Measurements from ENCODE around the gene RHBDL2.
"Not testable (repeated sequence)": the region's sequence is repeated elsewhere in the genome, so short reads cannot be mapped to it uniquely, and the experiment has no call there.

The RHBDL2 gene

GRCh38 chr1:38914908-38915307 is 26.7 kb downstream of the RHBDL2 start:
- not testable (repeated sequence) for H3K4me3 ChIP-seq (ENCODE audit: low read depth, low read length); H3K27ac ChIP-seq (ENCODE audit: low read depth, low read length); H3K27me3 ChIP-seq (ENCODE audit: insufficient read depth, low read length); H3K79me2 ChIP-seq (ENCODE audit: control insufficient read depth, insufficient read depth, low read length, unreplicated experiment); H3K36me3 ChIP-seq (ENCODE audit: insufficient read depth, low read length); H3K4me1 ChIP-seq (ENCODE audit: control insufficient read depth, insufficient read depth, low read length, unreplicated experiment); H2AFZ ChIP-seq (ENCODE audit: low read length, unreplicated experiment)

GRCh38 chr1:38908821-38909220 is 32.8 kb downstream of the RHBDL2 start:
- H3K27ac ChIP-seq (ENCODE audit: low read depth, low read length): no peak overlapping the region
- no peaks in the 10 kb centered on the region for H3K27me3 ChIP-seq (ENCODE audit: insufficient read depth, low read length)
- H3K4me3 ChIP-seq (ENCODE audit: low read depth, low read length): no peak overlapping the region
- H3K4me1 ChIP-seq (ENCODE audit: control insufficient read depth, insufficient read depth, low read length, unreplicated experiment): no peaks in the 10 kb centered on the region
- peaks cover 3% of the 10 kb centered on the region; the same call in 1 of the 2 replicates for H3K36me3 ChIP-seq (ENCODE audit: insufficient read depth, low read length)
- no peaks in the 10 kb centered on the region for H3K79me2 ChIP-seq (ENCODE audit: control insufficient read depth, insufficient read depth, low read length, unreplicated experiment)
- no peak overlapping the region for H2AFZ ChIP-seq (ENCODE audit: low read length, unreplicated experiment)

- Histone ChIP-seq H3K4me3 (ENCODE audit: low read depth, low read length) (no peak overlapping the region), H3K27me3 (ENCODE audit: insufficient read depth, low read length) (no peaks in the 10 kb centered on the region), H3K36me3 (ENCODE audit: insufficient read depth, low read length) (peaks cover under 1% of the 10 kb centered on the region; the same call in 1 of the 2 replicates), H3K4me1 (ENCODE audit: control insufficient read depth, insufficient read depth, low read length, unreplicated experiment) (no peaks in the 10 kb centered on the region), H2AFZ (ENCODE audit: low read length, unreplicated experiment) (no peak overlapping the region), H3K79me2 (ENCODE audit: control insufficient read depth, insufficient read depth, low read length, unreplicated experiment) (no peaks in the 10 kb centered on the region), H3K27ac (ENCODE audit: low read depth, low read length) (no peak overlapping the region)
These were observed 35.6 kb downstream of the RHBDL2 start for GRCh38 chr1:38905985-38906384.

GRCh38 chr1:38899560-38899959 is 42.1 kb downstream of the RHBDL2 start:
- Histone ChIP-seq H3K36me3 (ENCODE audit: insufficient read depth, low read length) (no peaks in the 10 kb centered on the region), H3K27me3 (ENCODE audit: insufficient read depth, low read length) (no peaks in the 10 kb centered on the region), H2AFZ (ENCODE audit: low read length, unreplicated experiment) (no peak overlapping the region), H3K4me1 (ENCODE audit: control insufficient read depth, insufficient read depth, low read length, unreplicated experiment) (peaks cover 8% of the 10 kb centered on the region), H3K27ac (ENCODE audit: low read depth, low read length) (no peak overlapping the region), H3K4me3 (ENCODE audit: low read depth, low read length) (no peak overlapping the region), H3K79me2 (ENCODE audit: control insufficient read depth, insufficient read depth, low read length, unreplicated experiment) (no peaks in the 10 kb centered on the region)

- Histone ChIP-seq H3K4me1 (ENCODE audit: control insufficient read depth, insufficient read depth, low read length, unreplicated experiment) (peaks cover 8% of the 10 kb centered on the region), H3K36me3 (ENCODE audit: insufficient read depth, low read length) (no peaks in the 10 kb centered on the region), H2AFZ (ENCODE audit: low read length, unreplicated experiment) (no peak overlapping the region), H3K4me3 (ENCODE audit: low read depth, low read length) (no peak overlapping the region), H3K27ac (ENCODE audit: low read depth, low read length) (no peak overlapping the region), H3K27me3 (ENCODE audit: insufficient read depth, low read length) (no peaks in the 10 kb centered on the region), H3K79me2 (ENCODE audit: control insufficient read depth, insufficient read depth, low read length, unreplicated experiment) (no peaks in the 10 kb centered on the region)
These were observed 42.9 kb downstream of the RHBDL2 start for GRCh38 chr1:38898653-38899230.

- Histone ChIP-seq H3K79me2 (ENCODE audit: control insufficient read depth, insufficient read depth, low read length, unreplicated experiment) (no peaks in the 10 kb centered on the region), H3K27ac (ENCODE audit: low read depth, low read length) (no peak overlapping the region), H3K27me3 (ENCODE audit: insufficient read depth, low read length) (no peaks in the 10 kb centered on the region), H2AFZ (ENCODE audit: low read length, unreplicated experiment) (no peak overlapping the region), H3K4me3 (ENCODE audit: low read depth, low read length) (no peak overlapping the region), H3K36me3 (ENCODE audit: insufficient read depth, low read length) (no peaks in the 10 kb centered on the region), H3K4me1 (ENCODE audit: control insufficient read depth, insufficient read depth, low read length, unreplicated experiment) (peaks cover 8% of the 10 kb centered on the region)
These were observed 45.5 kb downstream of the RHBDL2 start for GRCh38 chr1:38896169-38896568.

- no peak overlapping the region for H3K4me3 ChIP-seq (ENCODE audit: low read depth, low read length)
- H2AFZ ChIP-seq (ENCODE audit: low read length, unreplicated experiment): no peak overlapping the region
- no peaks in the 10 kb centered on the region for H3K79me2 ChIP-seq (ENCODE audit: control insufficient read depth, insufficient read depth, low read length, unreplicated experiment)
- H3K27me3 ChIP-seq (ENCODE audit: insufficient read depth, low read length): no peaks in the 10 kb centered on the region
- no peaks in the 10 kb centered on the region for H3K4me1 ChIP-seq (ENCODE audit: control insufficient read depth, insufficient read depth, low read length, unreplicated experiment)
- no peaks in the 10 kb centered on the region for H3K36me3 ChIP-seq (ENCODE audit: insufficient read depth, low read length)
- no peak overlapping the region for H3K27ac ChIP-seq (ENCODE audit: low read depth, low read length)
These were observed 48.7 kb downstream of the RHBDL2 start for GRCh38 chr1:38892976-38893375.

- no peaks in the 10 kb centered on the region for H3K36me3 ChIP-seq (ENCODE audit: insufficient read depth, low read length)
- no peaks in the 10 kb centered on the region for H3K79me2 ChIP-seq (ENCODE audit: control insufficient read depth, insufficient read depth, low read length, unreplicated experiment)
- no peak overlapping the region for H2AFZ ChIP-seq (ENCODE audit: low read length, unreplicated experiment)
- H3K4me1 ChIP-seq (ENCODE audit: control insufficient read depth, insufficient read depth, low read length, unreplicated experiment): no peaks in the 10 kb centered on the region
- H3K27me3 ChIP-seq (ENCODE audit: insufficient read depth, low read length): no peaks in the 10 kb centered on the region
- H3K4me3 ChIP-seq (ENCODE audit: low read depth, low read length): no peak overlapping the region
- H3K27ac ChIP-seq (ENCODE audit: low read depth, low read length): no peak overlapping the region
These were observed 49.9 kb downstream of the RHBDL2 start for GRCh38 chr1:38891753-38892152.

- Histone ChIP-seq H3K79me2 (ENCODE audit: control insufficient read depth, insufficient read depth, low read length, unreplicated experiment) (no peaks in the 10 kb centered on the region), H3K4me1 (ENCODE audit: control insufficient read depth, insufficient read depth, low read length, unreplicated experiment) (no peaks in the 10 kb centered on the region)
These were observed 52.0 kb downstream of the RHBDL2 start for GRCh38 chr1:38889589-38889988.

GRCh38 chr1:38888423-38889333 is 53.0 kb downstream of the RHBDL2 start:
- Histone ChIP-seq H3K79me2 (ENCODE audit: control insufficient read depth, insufficient read depth, low read length, unreplicated experiment) (no peaks in the 10 kb centered on the region), H3K27ac (ENCODE audit: low read depth, low read length) (no peak overlapping the region), H3K36me3 (ENCODE audit: insufficient read depth, low read length) (no peaks in the 10 kb centered on the region), H3K4me1 (ENCODE audit: control insufficient read depth, insufficient read depth, low read length, unreplicated experiment) (no peaks in the 10 kb centered on the region), H3K27me3 (ENCODE audit: insufficient read depth, low read length) (no peaks in the 10 kb centered on the region), H2AFZ (ENCODE audit: low read length, unreplicated experiment) (no peak overlapping the region), H3K4me3 (ENCODE audit: low read depth, low read length) (no peak overlapping the region)

More at GRCh38 chr1:38889589-38889988, 52.0 kb downstream of the RHBDL2 start:
- Histone ChIP-seq H2AFZ (ENCODE audit: low read length, unreplicated experiment) (no peak overlapping the region), H3K4me3 (ENCODE audit: low read depth, low read length) (no peak overlapping the region), H3K36me3 (ENCODE audit: insufficient read depth, low read length) (no peaks in the 10 kb centered on the region), H3K27me3 (ENCODE audit: insufficient read depth, low read length) (no peaks in the 10 kb centered on the region), H3K27ac (ENCODE audit: low read depth, low read length) (no peak overlapping the region)

- H3K36me3 ChIP-seq (ENCODE audit: insufficient read depth, low read length): no peaks in the 10 kb centered on the region
- no peaks in the 10 kb centered on the region for H3K4me1 ChIP-seq (ENCODE audit: control insufficient read depth, insufficient read depth, low read length, unreplicated experiment)
These were observed 56.5 kb downstream of the RHBDL2 start for GRCh38 chr1:38885092-38885491.

More at GRCh38 chr1:38885092-38885491, 56.5 kb downstream of the RHBDL2 start:
- H3K27me3 ChIP-seq (ENCODE audit: insufficient read depth, low read length): no peaks in the 10 kb centered on the region
- H3K4me3 ChIP-seq (ENCODE audit: low read depth, low read length): no peak overlapping the region
- no peak overlapping the region for H2AFZ ChIP-seq (ENCODE audit: low read length, unreplicated experiment)
- no peak overlapping the region for H3K27ac ChIP-seq (ENCODE audit: low read depth, low read length)
- no peaks in the 10 kb centered on the region for H3K79me2 ChIP-seq (ENCODE audit: control insufficient read depth, insufficient read depth, low read length, unreplicated experiment)

Data from ACC112 (cell line).